ENCODE data around the gene IL4. TPM values are rescaled to one million over a fixed set of nuclear protein-coding genes. Genes with fewer than 3 reads are reported as not detected.
"Not testable (repeated sequence)": the region's sequence is repeated elsewhere in the genome, so short reads cannot be mapped to it uniquely, and the experiment has no call there.

IL4 gene
- total RNA-seq = not detected in 3 replicates

DNA sequence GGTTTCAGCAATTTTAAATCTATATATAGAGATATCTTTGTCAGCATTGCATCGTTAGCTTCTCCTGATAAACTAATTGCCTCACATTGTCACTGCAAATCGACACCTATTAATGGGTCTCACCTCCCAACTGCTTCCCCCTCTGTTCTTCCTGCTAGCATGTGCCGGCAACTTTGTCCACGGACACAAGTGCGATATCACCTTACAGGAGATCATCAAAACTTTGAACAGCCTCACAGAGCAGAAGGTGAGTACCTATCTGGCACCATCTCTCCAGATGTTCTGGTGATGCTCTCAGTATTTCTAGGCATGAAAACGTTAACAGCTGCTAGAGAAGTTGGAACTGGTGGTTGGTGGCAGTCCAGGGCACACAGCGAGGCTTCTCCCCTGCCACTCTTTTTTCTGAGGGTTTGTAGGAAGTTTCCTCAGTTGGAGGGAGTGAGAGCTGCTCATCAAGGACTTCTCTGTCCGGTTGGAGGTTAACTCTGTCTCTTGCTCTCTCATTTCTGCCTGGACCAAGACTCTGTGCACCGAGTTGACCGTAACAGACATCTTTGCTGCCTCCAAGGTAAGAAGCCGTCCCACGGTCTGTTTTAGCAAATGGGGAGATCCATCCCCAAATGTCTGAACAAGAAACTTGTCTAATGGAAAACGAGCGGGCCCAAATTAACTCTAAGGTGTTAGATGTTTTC, at the start of gene IL4:
Gene IL4 (plus strand): TSS at position 51 of the 692 bp plus-strand sequence. CDS start 62 bp downstream, at position 113.
- Mint-ChIP-seq H3K27me3 (ENCODE audit: low read depth) (no peaks in the 10 kb centered on the region), H3K4me3 (no peak within 1 kb of the TSS), H3K4me1 (peaks cover 7% of the 10 kb centered on the region), H3K36me3 (no peaks in the 10 kb centered on the region), H3K27ac (peak within 1 kb of the TSS; percentile 72), H3K9me3 (no peaks in the 10 kb centered on the region)
- TF ChIP-seq, protein P1, sequence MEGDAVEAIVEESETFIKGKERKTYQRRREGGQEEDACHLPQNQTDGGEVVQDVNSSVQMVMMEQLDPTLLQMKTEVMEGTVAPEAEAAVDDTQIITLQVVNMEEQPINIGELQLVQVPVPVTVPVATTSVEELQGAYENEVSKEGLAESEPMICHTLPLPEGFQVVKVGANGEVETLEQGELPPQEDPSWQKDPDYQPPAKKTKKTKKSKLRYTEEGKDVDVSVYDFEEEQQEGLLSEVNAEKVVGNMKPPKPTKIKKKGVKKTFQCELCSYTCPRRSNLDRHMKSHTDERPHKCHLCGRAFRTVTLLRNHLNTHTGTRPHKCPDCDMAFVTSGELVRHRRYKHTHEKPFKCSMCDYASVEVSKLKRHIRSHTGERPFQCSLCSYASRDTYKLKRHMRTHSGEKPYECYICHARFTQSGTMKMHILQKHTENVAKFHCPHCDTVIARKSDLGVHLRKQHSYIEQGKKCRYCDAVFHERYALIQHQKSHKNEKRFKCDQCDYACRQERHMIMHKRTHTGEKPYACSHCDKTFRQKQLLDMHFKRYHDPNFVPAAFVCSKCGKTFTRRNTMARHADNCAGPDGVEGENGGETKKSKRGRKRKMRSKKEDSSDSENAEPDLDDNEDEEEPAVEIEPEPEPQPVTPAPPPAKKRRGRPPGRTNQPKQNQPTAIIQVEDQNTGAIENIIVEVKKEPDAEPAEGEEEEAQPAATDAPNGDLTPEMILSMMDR (IDR thresholded peaks at IDR 0.05; ENCODE audit: unreplicated experiment) = no peak
- no peak for DNase-seq (ENCODE audit: low spot score in 2 of 2, unreplicated experiment in 2 of 2)

- Mint-ChIP-seq H3K4me3 (no peak overlapping the region), H3K27me3 (ENCODE audit: low read depth) (no peaks in the 10 kb centered on the region), H3K36me3 (peaks cover 44% of the 10 kb centered on the region), H3K9me3 (no peaks in the 10 kb centered on the region), H3K27ac (no peak overlapping the region), H3K4me1 (no peaks in the 10 kb centered on the region)
- TF ChIP-seq, protein P1 (IDR thresholded peaks at IDR 0.05; ENCODE audit: unreplicated experiment) = no peak
- no peak for DNase-seq (ENCODE audit: low spot score in 2 of 2, unreplicated experiment in 2 of 2)
These were observed 46.3 kb upstream of the IL4 start for GRCh38 chr5:132627470-132627869.

- TF ChIP-seq, protein P1 (IDR thresholded peaks at IDR 0.05; ENCODE audit: unreplicated experiment) = no peak
- Mint-ChIP-seq H3K27me3 (ENCODE audit: low read depth) (no peaks in the 10 kb centered on the region), H3K4me3 (no peak overlapping the region), H3K4me1 (no peaks in the 10 kb centered on the region), H3K36me3 (peaks cover 36% of the 10 kb centered on the region), H3K9me3 (no peaks in the 10 kb centered on the region), H3K27ac (no peak overlapping the region)
- no peak for DNase-seq (ENCODE audit: low spot score in 2 of 2, unreplicated experiment in 2 of 2)
These were observed 45.0 kb upstream of the IL4 start for GRCh38 chr5:132628814-132629213.

- Mint-ChIP-seq H3K4me3 (no peak overlapping the region), H3K27me3 (ENCODE audit: low read depth) (no peaks in the 10 kb centered on the region), H3K4me1 (no peaks in the 10 kb centered on the region), H3K9me3 (no peaks in the 10 kb centered on the region), H3K27ac (no peak overlapping the region), H3K36me3 (peaks cover 37% of the 10 kb centered on the region)
- TF ChIP-seq, protein P1 (IDR thresholded peaks at IDR 0.05; ENCODE audit: unreplicated experiment) = no peak
- no peak for DNase-seq (ENCODE audit: low spot score in 2 of 2, unreplicated experiment in 2 of 2)
These were observed 44.4 kb upstream of the IL4 start for GRCh38 chr5:132629230-132629944.

DNA sequence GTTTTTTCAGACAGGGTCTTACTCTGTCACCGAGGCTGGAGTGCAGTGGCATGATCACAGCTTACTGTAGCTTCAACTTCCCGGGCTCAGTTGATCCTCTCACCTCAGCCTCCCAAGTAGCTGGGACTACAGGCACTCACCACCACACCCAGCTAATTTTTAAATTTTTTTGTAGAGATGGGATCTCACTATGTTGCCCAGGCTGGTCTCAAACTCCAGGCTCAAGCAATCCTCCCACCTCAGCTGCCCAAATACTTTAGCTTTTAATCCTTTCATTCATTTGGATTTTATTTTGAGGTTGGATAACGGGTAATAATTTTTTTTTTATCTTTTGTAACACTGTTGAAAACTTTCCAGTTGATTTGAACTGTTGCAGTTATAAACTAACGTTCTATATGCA, 40.2 kb upstream of the IL4 start:
- peaks cover 42% of the 10 kb centered on the region for H3K36me3 Mint-ChIP-seq
- H3K27ac Mint-ChIP-seq; H3K27me3 Mint-ChIP-seq (ENCODE audit: low read depth); H3K4me1 Mint-ChIP-seq; H3K4me3 Mint-ChIP-seq; H3K9me3 Mint-ChIP-seq; DNase-seq (ENCODE audit: low spot score in 2 of 2, unreplicated experiment in 2 of 2): not testable (repeated sequence)

DNA sequence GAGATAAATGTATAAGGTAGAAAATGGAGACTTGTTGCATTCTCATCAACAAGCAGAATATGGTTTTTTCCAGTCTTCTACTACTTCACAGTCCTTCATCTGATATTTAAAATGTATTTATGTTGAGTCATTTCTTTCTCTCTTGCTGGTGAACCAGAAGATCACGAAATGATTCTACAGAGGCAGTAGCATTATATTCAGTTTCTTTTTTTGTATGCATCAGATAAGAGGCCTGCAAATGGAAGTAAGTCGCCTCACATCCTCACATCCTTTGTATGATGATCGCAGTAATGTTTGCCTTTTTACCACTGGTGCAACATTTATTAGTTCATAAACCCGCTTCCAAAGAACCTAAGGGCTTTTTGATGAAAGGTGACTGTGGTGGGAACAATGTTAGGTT, 37.9 kb upstream of the IL4 start:
- TF ChIP-seq, protein P1 (IDR thresholded peaks at IDR 0.05; ENCODE audit: unreplicated experiment) = no peak
- no peaks in the 10 kb centered on the region for H3K4me1 Mint-ChIP-seq
- no peaks in the 10 kb centered on the region for H3K9me3 Mint-ChIP-seq
- no peaks in the 10 kb centered on the region for H3K27me3 Mint-ChIP-seq (ENCODE audit: low read depth)
- H3K36me3 Mint-ChIP-seq = peaks cover 42% of the 10 kb centered on the region
- H3K4me3 Mint-ChIP-seq = no peak overlapping the region
- DNase-seq (ENCODE audit: low spot score in 2 of 2, unreplicated experiment in 2 of 2) = no peak
- H3K27ac Mint-ChIP-seq = no peak overlapping the region
